Gastroesophageal sphincter (tissue), 4 donors: Measurements from ENCODE around the gene FAN1. TPM values are rescaled to one million over a fixed set of nuclear protein-coding genes. Genes with fewer than 3 reads are reported as not detected.

ENCODE experiments used
- ATAC-seq: fragments of 150-250 bp; one replicate; pipeline ENCODE4 v1.9.1; 2016; ENCODE audit warnings: mild to moderate bottlenecking, moderate library complexity
- H3K27ac ChIP-seq, 4 donors: fragments of 200-600 bp; sonication (generic) in 3 of 4; 1 replicate in 3 of 4; 2 replicates in 1 of 4; pipeline ENCODE4 v1.5.1; 2016 to 2019
- H3K27me3 ChIP-seq: fragments of 200-600 bp; sonication (generic); one replicate; pipeline ENCODE4 v1.5.1; 2019
- H3K36me3 ChIP-seq, 2 donors: fragments of 200-600 bp; sonication (generic); one replicate each; pipeline ENCODE4 v1.5.1; 2019; ENCODE audit warnings: control low read depth in 1 of 2
- H3K4me1 ChIP-seq, 3 donors: fragments of 200-600 bp; sonication (generic); 1 replicate in 2 of 3; 2 replicates in 1 of 3; pipeline ENCODE4 v1.5.1; 2016 to 2019; ENCODE audit warnings: control low read depth in 2 of 3
- H3K4me3 ChIP-seq, 2 donors: fragments of 200-600 bp; sonication (generic); one replicate each; pipeline ENCODE4 v1.5.1; 2019; ENCODE audit warnings: mild to moderate bottlenecking in 1 of 2, moderate library complexity in 1 of 2
- H3K9me3 ChIP-seq, 3 donors: fragments of 200-600 bp; sonication (generic); one replicate each; pipeline ENCODE4 v1.5.1; 2017 to 2019; ENCODE audit warnings: control low read depth in 2 of 3
- CTCF ChIP-seq, 4 experiments: fragments of 200-600 bp in 2 of 4; fragments of 450-650 bp in 2 of 4; sonication (generic) in 1 of 4; IDR thresholded peaks; one replicate each; pipeline ENCODE4 v1.5.1; 2017 to 2019; ENCODE audit warnings: antibody characterized with exemption in 4 of 4, mild to moderate bottlenecking in 2 of 4, moderate library complexity in 2 of 4
- EP300 ChIP-seq: sonication (generic); formaldehyde crosslinking; IDR thresholded peaks from one replicate; pipeline ENCODE4 v1.6.1; 2017; ENCODE audit warnings: antibody characterized with exemption, mild to moderate bottlenecking
- POLR2A ChIP-seq, 2 donors: fragments of 450-650 bp; IDR thresholded peaks; one replicate each; pipeline ENCODE4 v1.6.1; 2017; ENCODE audit warnings: antibody characterized with exemption in 2 of 2, mild to moderate bottlenecking in 2 of 2, moderate library complexity in 1 of 2
- POLR2AphosphoS5 ChIP-seq: sonication (generic); formaldehyde crosslinking; IDR thresholded peaks from one replicate; pipeline ENCODE4 v1.6.1; 2017; ENCODE audit warnings: antibody characterized with exemption
- WGBS, 2 donors: methylation state at CpG; one replicate each; pipeline ENCODE4 v1.1.5; 2018; ENCODE audit warnings: low coverage in 1 of 2; 5-methylcytosine and 5-hydroxymethylcytosine counted together
- small RNA-seq, 4 donors: library from RNA; depleted of rRNA; stranded (forward); fragments of <200 nt; gene quantifications; one replicate each; pipeline ENCODE3, GENCODE V24; 2016
- total RNA-seq, 4 donors: library from RNA; depleted of rRNA; stranded (reverse); fragments of >200 nt; gene quantifications; one replicate each; pipeline ENCODE4 v1.1.0, GENCODE V29; 2016

FAN1 gene
- total RNA-seq, 4 donors from 2014 or later = 16.8 to 23.0 (median 22.1) TPM

GRCh38 chr15:30991255-30992235 is 87.8 kb downstream of the FAN1 start, which contains the start of gene MTMR10:
MTMR10 (minus strand) TSS chr15:30991628; CDS start chr15:30991506, 122 bp downstream.
- peak within 1 kb of the TSS; percentile 60 to 95 (median 90) for H3K27ac ChIP-seq
- WGBS, 2 donors = 0% methylated on average over 2 to 5 of the region's 114 CpGs
- peaks cover 0 to 44% (median 17%) of the 10 kb centered on the region in 3 donors for H3K4me1 ChIP-seq
- H3K36me3 ChIP-seq = peaks cover 0 to 7% of the 10 kb centered on the region in 2 donors
- H3K4me3 ChIP-seq = peak within 1 kb of the TSS; percentile 59 to 70
- H3K9me3 ChIP-seq = no peaks in the 10 kb centered on the region
- peak; percentile 96 for ATAC-seq
- peak; percentile 42 for TF ChIP-seq POLR2AphosphoS5
- peak in 2 of 4 experiments; percentile 11 to 23 for TF ChIP-seq CTCF (IDR thresholded peaks at IDR 0.05)
- TF ChIP-seq POLR2A (IDR thresholded peaks at IDR 0.05) = peak; percentile 90 to 93
- no peak for TF ChIP-seq EP300
- no peaks in the 10 kb centered on the region for H3K27me3 ChIP-seq

- H3K4me1 ChIP-seq = peaks cover 0 to 40% (median 17%) of the 10 kb centered on the region in 3 donors
- H3K36me3 ChIP-seq = peaks cover 0 to 4% of the 10 kb centered on the region in 2 donors
- H3K4me3 ChIP-seq = peak overlapping the region; percentile 59 to 70
- ATAC-seq = no peak
- 76 to 77% methylated on average over 6 to 7 of the region's 7 CpGs for WGBS, 2 donors
- H3K27me3 ChIP-seq = no peaks in the 10 kb centered on the region
- no peaks in the 10 kb centered on the region for H3K9me3 ChIP-seq
- TF ChIP-seq EP300 = no peak
- no peak for TF ChIP-seq POLR2A (IDR thresholded peaks at IDR 0.05)
- TF ChIP-seq POLR2AphosphoS5 = no peak
- peak overlapping the region; percentile 60 to 95 (median 90) for H3K27ac ChIP-seq
Observed at GRCh38 chr15:30992249-30992864, 88.6 kb downstream of the FAN1 start.

Small RNAs within 50 kb of the gene (small RNA-seq; reads per million reads assigned to genes)
- 0 reads per million in 4 donors for gene RNU6-466P

Other genes starting within 250 kb of the FAN1 start
- gene MTMR10, start 87.7 kb downstream of the FAN1 start, total RNA-seq = 10 to 100 TPM; 25.4 to 35.0 (median 32.4) TPM
- not detected for gene TRPM1, start 197.8 kb downstream of the FAN1 start, total RNA-seq